ENCODE results near the gene GCNA. TPM values are rescaled to one million over a fixed set of nuclear protein-coding genes. Genes with fewer than 3 reads are reported as not detected.
A peak's percentile ranks its signal among the peaks of the same experiment; 100 is the strongest.

GCNA gene
- total and polyA plus RNA-seq, 10 of the 15 experiments (the other 5 are each of a cell fraction or from before 2014, with no cell fraction given), result 0.37 to 1.6 (median 0.90) TPM

DNA sequence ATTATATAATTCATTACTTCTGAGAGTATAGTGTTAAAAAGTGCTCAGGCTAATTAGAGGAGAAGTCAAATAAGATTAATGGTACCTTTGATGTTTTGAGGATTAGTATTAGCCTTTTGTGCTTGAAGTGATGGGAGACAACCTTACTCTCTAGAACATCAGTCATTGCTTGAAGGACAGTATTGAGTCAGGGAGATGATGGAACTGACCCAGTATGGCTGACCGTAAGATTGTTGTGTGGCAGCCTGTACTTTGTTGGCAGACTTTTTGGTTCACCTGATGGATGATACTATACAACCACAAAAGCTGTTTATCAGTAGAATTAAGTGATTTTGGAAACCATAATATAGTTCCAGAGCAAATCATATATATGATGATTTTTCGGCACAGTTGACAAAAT is 35.4 kb upstream of the GCNA start:
- H3K9ac ChIP-seq (ENCODE audit: control insufficient read depth, insufficient read depth, low read length), result no peak overlapping the region
- no peak overlapping the region for H3K4me3 ChIP-seq
- in situ Hi-C loops (cut with MboI), result no loop called here
- H3K36me3 ChIP-seq (ENCODE audit: control insufficient read depth in 2 of 2, insufficient read depth in 2 of 2, low read length in 1 of 2), result peaks cover 6 to 7% of the 10 kb centered on the region in 2 experiments; a peak in 3 of 4 replicates
- H4K20me1 ChIP-seq (ENCODE audit: control insufficient read depth, insufficient read depth), result no peaks in the 10 kb centered on the region; the same call in none of the 2 replicates
- FAIRE-seq (peak; percentile 13), ATAC-seq (no peak), DNase-seq (ENCODE audit: low read depth, low spot score) (no peak)
- ChIA-PET RAD21 (ENCODE audit: unreplicated experiment) (interaction anchor here (2.5 kb wide), 1 partner anchor 109 kb away, joined by 5 read pairs; no protein-coding TSS in a partner anchor), CTCF (interaction anchor here (1.9 to 2.2 kb wide), 2 partner anchors 108 to 109 kb away, joined by 5 to 7 read pairs; no protein-coding TSS in a partner anchor), SMC1A (ENCODE audit: uncharacterized antibody, unreplicated experiment) (interaction anchor here (0.7 to 2.3 kb wide), 5 partner anchors 9 to 110 kb away, joined by 3 to 8 read pairs (median 5); partner anchors contain the start of gene OGT), POLR2A (interaction anchor here (2.4 kb wide), 1 partner anchor 9 kb away, joined by 9 read pairs; no protein-coding TSS in a partner anchor)
- 49% methylated on average over 2 of the region's 2 CpGs for WGBS (ENCODE audit: insufficient coverage, insufficient replicate concordance, low lambda C conversion rate, missing lambda C conversion rate)
- intact Hi-C loops (cut with micrococcal nuclease; ENCODE audit: unreplicated experiment), result loop anchor here (5.0 kb wide), 1 partner anchor 74 kb away; the partner anchor contains the start of gene CXCR3
- H3K27ac ChIP-seq (ENCODE audit: control insufficient read depth, insufficient read depth), result no peak overlapping the region
- no peaks in the 10 kb centered on the region for H3K27me3 ChIP-seq (replicated peaks in 1 of 2; ENCODE audit: control insufficient read depth in 2 of 2, insufficient read depth in 2 of 2, low read length in 1 of 2)
- no peaks in the 10 kb centered on the region for H3K9me3 ChIP-seq (replicated peaks; ENCODE audit: control insufficient read depth, insufficient read depth, low read length)
- H3K79me2 ChIP-seq (ENCODE audit: control insufficient read depth, insufficient read depth, low read length), result peaks cover 71% of the 10 kb centered on the region
- no peak for TF ChIP-seq MTA2 (IDR thresholded peaks at IDR 0.05; ENCODE audit: low read depth)
- no peak for TF ChIP-seq TCF12 (IDR thresholded peaks at IDR 0.05; ENCODE audit: low read depth, low read length)
- TF ChIP-seq, protein P1, sequence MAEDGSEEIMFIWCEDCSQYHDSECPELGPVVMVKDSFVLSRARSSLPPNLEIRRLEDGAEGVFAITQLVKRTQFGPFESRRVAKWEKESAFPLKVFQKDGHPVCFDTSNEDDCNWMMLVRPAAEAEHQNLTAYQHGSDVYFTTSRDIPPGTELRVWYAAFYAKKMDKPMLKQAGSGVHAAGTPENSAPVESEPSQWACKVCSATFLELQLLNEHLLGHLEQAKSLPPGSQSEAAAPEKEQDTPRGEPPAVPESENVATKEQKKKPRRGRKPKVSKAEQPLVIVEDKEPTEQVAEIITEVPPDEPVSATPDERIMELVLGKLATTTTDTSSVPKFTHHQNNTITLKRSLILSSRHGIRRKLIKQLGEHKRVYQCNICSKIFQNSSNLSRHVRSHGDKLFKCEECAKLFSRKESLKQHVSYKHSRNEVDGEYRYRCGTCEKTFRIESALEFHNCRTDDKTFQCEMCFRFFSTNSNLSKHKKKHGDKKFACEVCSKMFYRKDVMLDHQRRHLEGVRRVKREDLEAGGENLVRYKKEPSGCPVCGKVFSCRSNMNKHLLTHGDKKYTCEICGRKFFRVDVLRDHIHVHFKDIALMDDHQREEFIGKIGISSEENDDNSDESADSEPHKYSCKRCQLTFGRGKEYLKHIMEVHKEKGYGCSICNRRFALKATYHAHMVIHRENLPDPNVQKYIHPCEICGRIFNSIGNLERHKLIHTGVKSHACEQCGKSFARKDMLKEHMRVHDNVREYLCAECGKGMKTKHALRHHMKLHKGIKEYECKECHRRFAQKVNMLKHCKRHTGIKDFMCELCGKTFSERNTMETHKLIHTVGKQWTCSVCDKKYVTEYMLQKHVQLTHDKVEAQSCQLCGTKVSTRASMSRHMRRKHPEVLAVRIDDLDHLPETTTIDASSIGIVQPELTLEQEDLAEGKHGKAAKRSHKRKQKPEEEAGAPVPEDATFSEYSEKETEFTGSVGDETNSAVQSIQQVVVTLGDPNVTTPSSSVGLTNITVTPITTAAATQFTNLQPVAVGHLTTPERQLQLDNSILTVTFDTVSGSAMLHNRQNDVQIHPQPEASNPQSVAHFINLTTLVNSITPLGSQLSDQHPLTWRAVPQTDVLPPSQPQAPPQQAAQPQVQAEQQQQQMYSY (CRISPR knock-in tag; IDR thresholded peaks at IDR 0.05), result no peak
- TF ChIP-seq, protein P2, sequence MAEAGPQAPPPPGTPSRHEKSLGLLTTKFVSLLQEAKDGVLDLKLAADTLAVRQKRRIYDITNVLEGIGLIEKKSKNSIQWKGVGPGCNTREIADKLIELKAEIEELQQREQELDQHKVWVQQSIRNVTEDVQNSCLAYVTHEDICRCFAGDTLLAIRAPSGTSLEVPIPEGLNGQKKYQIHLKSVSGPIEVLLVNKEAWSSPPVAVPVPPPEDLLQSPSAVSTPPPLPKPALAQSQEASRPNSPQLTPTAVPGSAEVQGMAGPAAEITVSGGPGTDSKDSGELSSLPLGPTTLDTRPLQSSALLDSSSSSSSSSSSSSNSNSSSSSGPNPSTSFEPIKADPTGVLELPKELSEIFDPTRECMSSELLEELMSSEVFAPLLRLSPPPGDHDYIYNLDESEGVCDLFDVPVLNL (IDR thresholded peaks at IDR 0.05; ENCODE audit: low read depth, low read length), result no peak
- no peak overlapping the region for H2AFZ ChIP-seq (ENCODE audit: control insufficient read depth, low read depth, low read length)
- peaks cover 5% of the 10 kb centered on the region; the same call in 1 of the 2 replicates for H3K4me1 ChIP-seq (ENCODE audit: control insufficient read depth, insufficient read depth, low read length)
- no peak overlapping the region; the same call in 1 of the 2 replicates for H3K4me2 ChIP-seq (ENCODE audit: control insufficient read depth, insufficient read depth)
- BruUV-seq (replicated peaks), result no TSS peak
